ENCODE results near the gene ESAM. TPM values are rescaled to one million over a fixed set of nuclear protein-coding genes. Genes with fewer than 3 reads are reported as not detected.

Gene ESAM
- total and polyA plus RNA-seq, 10 of the 15 experiments (the other 5 are each of a cell fraction or from before 2014, with no cell fraction given), result 2.7 to 43.6 (median 19.5) TPM

DNA sequence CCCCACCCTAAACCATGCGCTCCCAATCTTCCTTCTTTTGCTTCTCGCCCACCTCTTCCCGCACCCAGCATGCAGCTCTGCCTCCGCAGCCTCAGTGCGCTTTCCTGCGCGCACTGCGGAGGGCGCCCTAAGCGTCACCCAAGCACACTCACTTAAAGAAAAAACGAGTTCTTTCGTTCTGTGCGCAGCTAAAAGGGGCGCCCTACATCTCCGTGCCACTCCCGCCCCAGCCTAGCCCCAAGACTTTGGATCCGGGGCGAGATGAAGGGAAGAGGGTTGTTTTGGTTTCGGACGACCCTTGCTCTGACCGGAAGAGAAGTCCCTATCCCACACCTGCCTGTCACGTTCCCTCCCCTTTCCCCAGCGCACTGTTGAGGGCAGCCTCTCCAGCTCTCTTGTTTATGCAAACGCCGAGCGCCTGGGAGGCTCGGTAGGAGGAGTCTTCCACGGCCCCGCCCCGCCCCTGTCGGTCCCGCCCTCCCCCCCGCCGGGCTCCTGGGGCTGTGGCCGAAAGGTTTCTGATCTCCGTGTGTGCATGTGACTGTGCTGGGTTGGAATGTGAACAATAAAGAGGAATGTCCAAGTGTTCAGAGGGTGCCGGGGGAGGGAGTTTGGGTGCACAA, 15.4 kb downstream of the ESAM start (continued):
- TF ChIP-seq, protein P1, sequence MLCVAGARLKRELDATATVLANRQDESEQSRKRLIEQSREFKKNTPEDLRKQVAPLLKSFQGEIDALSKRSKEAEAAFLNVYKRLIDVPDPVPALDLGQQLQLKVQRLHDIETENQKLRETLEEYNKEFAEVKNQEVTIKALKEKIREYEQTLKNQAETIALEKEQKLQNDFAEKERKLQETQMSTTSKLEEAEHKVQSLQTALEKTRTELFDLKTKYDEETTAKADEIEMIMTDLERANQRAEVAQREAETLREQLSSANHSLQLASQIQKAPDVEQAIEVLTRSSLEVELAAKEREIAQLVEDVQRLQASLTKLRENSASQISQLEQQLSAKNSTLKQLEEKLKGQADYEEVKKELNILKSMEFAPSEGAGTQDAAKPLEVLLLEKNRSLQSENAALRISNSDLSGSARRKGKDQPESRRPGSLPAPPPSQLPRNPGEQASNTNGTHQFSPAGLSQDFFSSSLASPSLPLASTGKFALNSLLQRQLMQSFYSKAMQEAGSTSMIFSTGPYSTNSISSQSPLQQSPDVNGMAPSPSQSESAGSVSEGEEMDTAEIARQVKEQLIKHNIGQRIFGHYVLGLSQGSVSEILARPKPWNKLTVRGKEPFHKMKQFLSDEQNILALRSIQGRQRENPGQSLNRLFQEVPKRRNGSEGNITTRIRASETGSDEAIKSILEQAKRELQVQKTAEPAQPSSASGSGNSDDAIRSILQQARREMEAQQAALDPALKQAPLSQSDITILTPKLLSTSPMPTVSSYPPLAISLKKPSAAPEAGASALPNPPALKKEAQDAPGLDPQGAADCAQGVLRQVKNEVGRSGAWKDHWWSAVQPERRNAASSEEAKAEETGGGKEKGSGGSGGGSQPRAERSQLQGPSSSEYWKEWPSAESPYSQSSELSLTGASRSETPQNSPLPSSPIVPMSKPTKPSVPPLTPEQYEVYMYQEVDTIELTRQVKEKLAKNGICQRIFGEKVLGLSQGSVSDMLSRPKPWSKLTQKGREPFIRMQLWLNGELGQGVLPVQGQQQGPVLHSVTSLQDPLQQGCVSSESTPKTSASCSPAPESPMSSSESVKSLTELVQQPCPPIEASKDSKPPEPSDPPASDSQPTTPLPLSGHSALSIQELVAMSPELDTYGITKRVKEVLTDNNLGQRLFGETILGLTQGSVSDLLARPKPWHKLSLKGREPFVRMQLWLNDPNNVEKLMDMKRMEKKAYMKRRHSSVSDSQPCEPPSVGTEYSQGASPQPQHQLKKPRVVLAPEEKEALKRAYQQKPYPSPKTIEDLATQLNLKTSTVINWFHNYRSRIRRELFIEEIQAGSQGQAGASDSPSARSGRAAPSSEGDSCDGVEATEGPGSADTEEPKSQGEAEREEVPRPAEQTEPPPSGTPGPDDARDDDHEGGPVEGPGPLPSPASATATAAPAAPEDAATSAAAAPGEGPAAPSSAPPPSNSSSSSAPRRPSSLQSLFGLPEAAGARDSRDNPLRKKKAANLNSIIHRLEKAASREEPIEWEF (IDR thresholded peaks at IDR 0.05; ENCODE audit: insufficient replicate concordance, low read depth, low read length), result no peak
- TF ChIP-seq, protein P2, sequence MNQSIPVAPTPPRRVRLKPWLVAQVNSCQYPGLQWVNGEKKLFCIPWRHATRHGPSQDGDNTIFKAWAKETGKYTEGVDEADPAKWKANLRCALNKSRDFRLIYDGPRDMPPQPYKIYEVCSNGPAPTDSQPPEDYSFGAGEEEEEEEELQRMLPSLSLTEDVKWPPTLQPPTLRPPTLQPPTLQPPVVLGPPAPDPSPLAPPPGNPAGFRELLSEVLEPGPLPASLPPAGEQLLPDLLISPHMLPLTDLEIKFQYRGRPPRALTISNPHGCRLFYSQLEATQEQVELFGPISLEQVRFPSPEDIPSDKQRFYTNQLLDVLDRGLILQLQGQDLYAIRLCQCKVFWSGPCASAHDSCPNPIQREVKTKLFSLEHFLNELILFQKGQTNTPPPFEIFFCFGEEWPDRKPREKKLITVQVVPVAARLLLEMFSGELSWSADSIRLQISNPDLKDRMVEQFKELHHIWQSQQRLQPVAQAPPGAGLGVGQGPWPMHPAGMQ (IDR thresholded peaks at IDR 0.05; ENCODE audit: borderline replicate concordance), result no peak
- TF ChIP-seq KDM1A (IDR thresholded peaks at IDR 0.05; ENCODE audit: borderline replicate concordance), result no peak
- no peak for TF ChIP-seq CREB1 (IDR thresholded peaks at IDR 0.05; ENCODE audit: low read depth)
- TF ChIP-seq, protein P3, sequence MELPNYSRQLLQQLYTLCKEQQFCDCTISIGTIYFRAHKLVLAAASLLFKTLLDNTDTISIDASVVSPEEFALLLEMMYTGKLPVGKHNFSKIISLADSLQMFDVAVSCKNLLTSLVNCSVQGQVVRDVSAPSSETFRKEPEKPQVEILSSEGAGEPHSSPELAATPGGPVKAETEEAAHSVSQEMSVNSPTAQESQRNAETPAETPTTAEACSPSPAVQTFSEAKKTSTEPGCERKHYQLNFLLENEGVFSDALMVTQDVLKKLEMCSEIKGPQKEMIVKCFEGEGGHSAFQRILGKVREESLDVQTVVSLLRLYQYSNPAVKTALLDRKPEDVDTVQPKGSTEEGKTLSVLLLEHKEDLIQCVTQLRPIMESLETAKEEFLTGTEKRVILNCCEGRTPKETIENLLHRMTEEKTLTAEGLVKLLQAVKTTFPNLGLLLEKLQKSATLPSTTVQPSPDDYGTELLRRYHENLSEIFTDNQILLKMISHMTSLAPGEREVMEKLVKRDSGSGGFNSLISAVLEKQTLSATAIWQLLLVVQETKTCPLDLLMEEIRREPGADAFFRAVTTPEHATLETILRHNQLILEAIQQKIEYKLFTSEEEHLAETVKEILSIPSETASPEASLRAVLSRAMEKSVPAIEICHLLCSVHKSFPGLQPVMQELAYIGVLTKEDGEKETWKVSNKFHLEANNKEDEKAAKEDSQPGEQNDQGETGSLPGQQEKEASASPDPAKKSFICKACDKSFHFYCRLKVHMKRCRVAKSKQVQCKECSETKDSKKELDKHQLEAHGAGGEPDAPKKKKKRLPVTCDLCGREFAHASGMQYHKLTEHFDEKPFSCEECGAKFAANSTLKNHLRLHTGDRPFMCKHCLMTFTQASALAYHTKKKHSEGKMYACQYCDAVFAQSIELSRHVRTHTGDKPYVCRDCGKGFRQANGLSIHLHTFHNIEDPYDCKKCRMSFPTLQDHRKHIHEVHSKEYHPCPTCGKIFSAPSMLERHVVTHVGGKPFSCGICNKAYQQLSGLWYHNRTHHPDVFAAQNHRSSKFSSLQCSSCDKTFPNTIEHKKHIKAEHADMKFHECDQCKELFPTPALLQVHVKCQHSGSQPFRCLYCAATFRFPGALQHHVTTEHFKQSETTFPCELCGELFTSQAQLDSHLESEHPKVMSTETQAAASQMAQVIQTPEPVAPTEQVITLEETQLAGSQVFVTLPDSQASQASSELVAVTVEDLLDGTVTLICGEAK (IDR thresholded peaks at IDR 0.05; ENCODE audit: borderline replicate concordance), result no peak
- TF ChIP-seq EED (IDR thresholded peaks at IDR 0.05; ENCODE audit: low read depth), result no peak
- TF ChIP-seq POLR2AphosphoS5 (IDR thresholded peaks at IDR 0.05; ENCODE audit: low read length), result no peak
- peak; percentile 77 to 89; a peak in 3 of 4 replicates for TF ChIP-seq BHLHE40 (IDR thresholded peaks at IDR 0.05; ENCODE audit: borderline replicate concordance in 1 of 2, low read depth in 2 of 2, low read length in 1 of 2)
- TF ChIP-seq BMI1 (IDR thresholded peaks at IDR 0.05; ENCODE audit: borderline replicate concordance), result no peak
- TF ChIP-seq ZNF622 (IDR thresholded peaks at IDR 0.05), result no peak
- no peak for TF ChIP-seq CBX3 (IDR thresholded peaks at IDR 0.05; ENCODE audit: borderline replicate concordance, low read depth)
- TF ChIP-seq JUNB (IDR thresholded peaks at IDR 0.05), result no peak
- TF ChIP-seq, protein P4, sequence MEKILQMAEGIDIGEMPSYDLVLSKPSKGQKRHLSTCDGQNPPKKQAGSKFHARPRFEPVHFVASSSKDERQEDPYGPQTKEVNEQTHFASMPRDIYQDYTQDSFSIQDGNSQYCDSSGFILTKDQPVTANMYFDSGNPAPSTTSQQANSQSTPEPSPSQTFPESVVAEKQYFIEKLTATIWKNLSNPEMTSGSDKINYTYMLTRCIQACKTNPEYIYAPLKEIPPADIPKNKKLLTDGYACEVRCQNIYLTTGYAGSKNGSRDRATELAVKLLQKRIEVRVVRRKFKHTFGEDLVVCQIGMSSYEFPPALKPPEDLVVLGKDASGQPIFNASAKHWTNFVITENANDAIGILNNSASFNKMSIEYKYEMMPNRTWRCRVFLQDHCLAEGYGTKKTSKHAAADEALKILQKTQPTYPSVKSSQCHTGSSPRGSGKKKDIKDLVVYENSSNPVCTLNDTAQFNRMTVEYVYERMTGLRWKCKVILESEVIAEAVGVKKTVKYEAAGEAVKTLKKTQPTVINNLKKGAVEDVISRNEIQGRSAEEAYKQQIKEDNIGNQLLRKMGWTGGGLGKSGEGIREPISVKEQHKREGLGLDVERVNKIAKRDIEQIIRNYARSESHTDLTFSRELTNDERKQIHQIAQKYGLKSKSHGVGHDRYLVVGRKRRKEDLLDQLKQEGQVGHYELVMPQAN (conservative IDR thresholded peaks at IDR 0.05), result peak; percentile 50; the same call in 1 of the 2 replicates
- peak; percentile 48; the same call in 1 of the 2 replicates for TF ChIP-seq SMC3 (IDR thresholded peaks at IDR 0.05; ENCODE audit: borderline replicate concordance, low read length)
- peak; percentile 46; the same call in 1 of the 2 replicates for TF ChIP-seq CREM (IDR thresholded peaks at IDR 0.05; ENCODE audit: low read depth)
- no peak for TF ChIP-seq SIX5 (IDR thresholded peaks at IDR 0.05; ENCODE audit: low read depth, low read length, severe bottlenecking)
- TF ChIP-seq STAT1 (conservative IDR thresholded peaks at IDR 0.05), result no peak
- peak; percentile 70 for TF ChIP-seq POLR2A (IDR thresholded peaks at IDR 0.05; ENCODE audit: low read depth, low read length)

Measured in GM12878 (cell line).